CD4-positive, alpha-beta T cell treated with Interleukin-4 for 1 hour (primary cell): Measurements from ENCODE around the gene PKHD1.

Experiments
- DNase-seq, 2 donors: peaks; one replicate each; pipeline ENCODE4 v3.0.0-alpha.2; 2020 to 2022

The PKHD1 gene

GRCh38 chr6:52042141-52042885 lies 45.1 kb downstream of the PKHD1 start:
- DNase-seq = no peak

GRCh38 chr6:52041134-52041533 lies 46.3 kb downstream of the PKHD1 start:
- DNase-seq = no peak

DNA sequence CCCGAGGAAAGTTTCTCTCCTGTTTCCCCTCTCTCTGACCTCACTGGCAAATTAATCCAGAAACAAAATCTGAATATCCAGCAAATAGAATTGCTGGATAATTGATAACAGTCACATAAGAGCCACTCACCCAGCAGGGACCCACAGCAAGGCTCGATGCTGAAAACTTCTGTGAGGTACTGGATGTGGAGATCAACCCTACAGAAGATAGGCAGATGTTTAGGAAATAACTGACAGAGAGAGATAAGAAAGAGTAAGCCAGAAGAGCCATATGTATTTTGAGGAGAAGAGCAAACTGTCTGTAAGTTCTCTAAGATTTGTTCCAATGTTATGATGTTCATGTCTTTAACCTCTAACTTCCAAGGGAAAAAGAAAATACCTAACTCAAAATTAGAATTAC lies 59.7 kb downstream of the PKHD1 start:
- DNase-seq = no peak

DNA sequence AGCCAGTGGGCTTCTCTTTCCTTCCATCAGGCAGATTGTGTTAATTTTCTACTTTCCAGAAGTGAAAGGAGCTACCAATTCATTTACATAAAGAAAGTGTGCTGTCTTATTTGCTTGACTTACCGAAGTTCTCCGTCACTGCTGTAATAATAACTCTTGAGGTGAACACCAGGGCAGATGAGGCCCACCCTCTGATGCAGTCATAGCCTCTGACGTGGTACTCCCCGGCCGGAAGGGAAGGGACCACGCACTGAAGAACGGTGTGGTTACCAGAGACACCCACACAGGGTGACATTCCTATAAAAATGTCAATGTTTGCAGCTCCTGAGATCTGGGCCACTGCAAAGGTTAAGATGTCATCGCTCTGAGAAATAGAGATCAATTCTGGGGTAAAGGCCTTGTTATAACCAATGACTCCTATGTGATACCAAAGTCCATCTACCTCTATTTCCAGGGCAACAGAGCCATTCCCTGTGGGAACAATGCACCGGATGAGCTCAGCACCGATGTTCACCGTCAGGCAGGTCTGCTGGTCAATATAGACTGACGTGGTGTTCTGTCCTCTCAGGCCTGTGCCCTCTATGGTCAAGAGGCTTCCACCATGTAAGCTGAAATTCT lies 62.9 kb downstream of the PKHD1 start:
- DNase-seq = no peak

DNA sequence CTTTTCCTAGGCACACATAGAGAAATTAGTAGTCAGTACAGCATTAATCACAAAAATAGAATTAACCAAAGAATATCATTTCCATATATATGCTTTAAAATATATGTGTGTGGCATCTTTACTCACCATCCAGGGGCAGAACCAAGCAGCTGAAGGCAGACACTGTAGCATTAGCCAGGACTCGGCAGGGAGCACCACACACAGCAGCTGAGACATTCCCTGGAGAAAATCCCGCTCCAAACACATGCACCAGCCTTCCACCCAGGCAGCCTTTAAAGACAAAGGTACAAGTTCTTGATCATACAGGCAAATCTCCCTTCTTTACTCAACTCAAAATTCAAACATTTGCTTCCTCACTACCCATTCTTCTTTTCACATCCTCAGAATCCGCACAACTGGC lies 64.7 kb downstream of the PKHD1 start:
- no peak for DNase-seq

DNA sequence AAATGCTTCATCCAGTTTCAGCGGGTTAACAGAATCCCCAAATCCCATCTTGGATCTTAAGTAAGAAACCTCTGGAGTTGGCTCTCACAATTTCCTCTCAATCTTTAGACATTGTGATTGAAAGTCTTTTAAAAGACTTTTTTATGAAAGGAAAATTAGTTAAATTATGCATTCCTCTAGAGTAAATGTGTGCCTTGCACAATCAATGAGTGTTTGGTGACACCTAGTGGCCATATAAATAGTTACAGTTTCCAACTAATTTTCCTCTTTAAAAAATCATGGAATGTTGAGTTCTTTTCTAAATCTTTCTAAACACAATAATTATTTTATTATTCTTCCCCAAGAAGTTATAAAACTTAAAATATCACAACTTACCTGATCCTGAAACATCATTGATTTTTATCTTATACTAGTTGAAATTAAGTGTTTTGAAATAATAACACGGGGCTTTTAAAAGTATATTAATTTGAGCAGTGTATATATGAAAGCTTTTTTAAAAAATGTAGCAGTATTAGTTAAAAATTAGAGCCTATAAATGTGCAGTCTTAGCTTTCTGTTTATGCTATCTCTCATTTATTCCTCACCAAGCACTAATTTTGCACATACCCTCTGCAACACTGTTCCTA lies 66.4 kb downstream of the PKHD1 start:
- peak in 1 of 2 donors; percentile 16 for DNase-seq

DNA sequence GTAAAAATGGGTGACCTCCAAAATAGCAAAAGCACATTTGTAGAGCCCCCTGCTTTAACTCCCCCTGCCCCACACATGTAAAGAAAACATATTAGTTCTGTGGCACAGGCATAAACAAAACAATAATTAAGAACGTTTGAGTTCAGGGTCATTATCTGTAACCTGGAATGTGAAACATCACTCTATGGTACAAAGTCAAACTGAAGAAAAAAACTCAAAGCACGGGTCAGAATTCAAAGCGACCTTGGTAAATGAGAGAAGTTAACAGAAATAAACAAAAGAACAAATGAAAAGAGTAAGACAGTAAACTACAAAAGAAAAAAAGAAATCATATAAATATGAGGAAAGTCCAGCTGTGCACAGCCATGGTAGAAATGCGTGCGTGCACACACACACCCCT lies 67.5 kb downstream of the PKHD1 start:
- no peak for DNase-seq

DNA sequence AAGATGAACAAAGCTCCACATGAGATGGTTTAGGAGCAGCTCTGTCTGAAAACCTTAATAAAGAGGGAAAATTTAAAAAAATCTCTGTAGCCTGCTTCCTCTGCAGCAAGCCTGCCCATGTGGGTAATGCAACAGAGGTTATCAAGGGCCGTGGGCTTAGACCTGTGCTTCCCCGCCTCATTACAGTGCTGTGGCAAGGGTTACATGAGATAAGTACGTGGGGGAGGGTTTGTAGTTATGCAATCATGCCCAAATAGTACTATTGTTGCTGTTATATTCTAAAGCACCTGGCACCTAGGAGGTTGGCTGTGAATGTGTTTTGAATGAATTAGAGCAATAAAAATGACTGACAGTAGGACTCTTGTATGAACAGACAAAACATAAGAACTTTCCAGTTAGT lies 68.3 kb downstream of the PKHD1 start:
- no peak for DNase-seq

DNA sequence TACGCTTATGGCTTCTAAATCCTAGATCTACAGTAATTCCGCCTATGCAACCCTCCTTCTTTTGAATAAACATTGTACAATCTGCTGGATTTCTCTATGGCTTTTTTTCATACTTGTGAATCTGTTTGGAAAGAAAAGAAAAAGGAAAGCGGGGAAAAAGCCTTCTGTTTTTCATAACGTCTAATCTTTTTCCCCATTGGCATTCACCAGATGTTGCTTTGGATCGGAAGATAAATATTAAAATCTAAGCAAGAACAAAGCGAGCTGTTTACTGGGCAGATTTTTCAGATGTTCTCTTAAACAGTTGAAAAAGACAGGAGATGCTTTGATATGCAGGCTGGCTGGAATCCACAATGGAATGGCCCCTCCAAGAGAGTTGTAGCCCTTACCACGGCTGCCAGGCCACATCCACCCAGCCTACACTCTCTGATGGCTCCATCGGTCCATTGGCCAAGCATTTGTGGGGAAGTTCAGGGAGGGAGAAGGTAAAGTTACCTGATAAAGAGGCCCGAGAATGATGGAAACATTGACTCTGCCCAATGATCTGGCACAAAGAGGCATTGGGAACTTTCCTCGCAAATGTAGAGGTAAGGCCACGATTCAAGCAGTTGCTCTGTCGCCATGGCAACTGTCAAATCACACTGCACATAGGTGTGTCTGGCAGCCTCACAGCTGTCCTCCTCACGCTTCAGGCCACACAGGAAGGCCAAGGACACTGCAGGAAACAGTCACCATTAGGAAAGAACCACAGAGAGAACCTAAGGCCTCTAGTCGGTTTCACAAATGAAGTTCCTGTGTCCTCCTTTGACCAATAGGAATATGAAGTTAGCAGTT lies 70.3 kb downstream of the PKHD1 start:
- no peak for DNase-seq

DNA sequence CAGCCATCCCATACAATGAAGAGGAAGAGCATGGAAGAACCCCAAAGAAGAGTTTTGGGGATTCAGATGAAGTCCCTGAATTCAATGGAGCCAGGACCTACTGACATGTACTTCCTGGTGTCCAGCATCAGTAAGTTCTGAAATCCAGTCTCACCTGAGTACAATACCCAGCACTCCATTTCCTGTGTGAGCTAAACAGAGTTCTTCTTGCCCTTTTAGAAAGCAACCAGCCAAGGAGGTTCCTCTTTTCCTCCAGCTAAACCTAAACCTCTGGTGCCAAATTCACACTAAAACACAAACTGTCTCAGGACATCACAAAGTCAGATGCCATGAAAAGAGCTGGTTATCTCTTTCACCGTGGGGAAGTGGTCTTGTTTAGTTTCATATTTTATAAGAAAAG lies 71.5 kb downstream of the PKHD1 start:
- no peak for DNase-seq

GRCh38 chr6:52014391-52014790 lies 73.0 kb downstream of the PKHD1 start:
- DNase-seq = no peak

DNA sequence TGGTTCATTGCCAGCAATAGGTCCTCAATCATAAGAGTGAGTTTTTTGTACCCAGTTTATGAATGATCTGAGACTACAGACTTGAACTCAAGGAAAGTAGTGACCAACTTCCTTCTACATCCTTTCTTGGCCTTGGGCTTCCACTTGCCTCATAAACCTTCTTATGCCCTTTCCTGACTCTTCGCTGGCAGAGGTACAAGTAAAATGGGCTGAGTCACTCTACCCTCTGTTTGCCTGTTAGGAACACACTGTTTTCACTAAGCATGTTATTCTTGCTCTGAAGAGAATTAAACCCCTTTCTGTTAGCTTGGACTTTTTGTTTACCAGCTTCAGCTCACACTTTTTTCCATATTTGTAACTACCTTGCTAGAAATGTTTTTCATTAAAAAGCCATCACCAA lies 74.4 kb downstream of the PKHD1 start:
- DNase-seq = no peak

GRCh38 chr6:52012582-52012981 lies 74.8 kb downstream of the PKHD1 start:
- no peak for DNase-seq

DNA sequence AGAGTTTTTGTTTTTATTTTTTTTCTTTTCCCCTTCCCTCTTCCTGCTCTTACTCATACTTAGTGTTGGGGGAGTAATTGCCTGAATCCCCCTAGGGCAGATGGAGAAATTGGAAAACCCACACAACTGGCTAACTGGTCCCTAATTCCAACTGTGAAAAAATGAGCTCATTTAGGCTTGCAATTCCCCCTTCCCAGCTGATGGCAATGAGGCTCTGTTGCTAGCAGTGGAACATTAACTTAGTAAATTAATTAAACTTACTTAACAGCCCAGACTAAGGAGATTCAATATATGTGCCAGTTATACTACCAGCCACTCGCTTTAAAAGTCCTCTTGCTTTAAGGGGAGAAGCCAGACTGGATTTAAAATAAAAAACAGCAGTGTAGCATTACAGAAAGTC lies 76.6 kb downstream of the PKHD1 start:
- no peak for DNase-seq

DNA sequence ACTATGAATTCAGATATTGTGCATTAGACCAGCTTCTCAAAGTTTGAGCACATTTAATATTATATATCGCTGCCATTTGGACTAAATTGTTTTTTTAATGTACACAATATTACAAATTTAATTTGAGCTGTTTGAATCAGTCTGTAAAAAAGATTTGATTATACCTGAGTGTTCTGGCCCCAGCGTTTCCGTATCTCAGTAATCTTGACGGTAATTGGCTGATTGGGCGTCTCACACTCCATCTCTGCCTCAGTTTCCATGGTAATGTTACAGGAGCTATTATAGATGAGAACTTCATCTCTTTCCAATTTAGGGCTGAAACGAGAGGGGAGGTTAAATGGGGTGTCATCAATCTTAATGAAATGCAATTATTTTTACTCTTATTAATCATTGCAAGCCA lies 77.3 kb downstream of the PKHD1 start:
- no peak for DNase-seq

DNA sequence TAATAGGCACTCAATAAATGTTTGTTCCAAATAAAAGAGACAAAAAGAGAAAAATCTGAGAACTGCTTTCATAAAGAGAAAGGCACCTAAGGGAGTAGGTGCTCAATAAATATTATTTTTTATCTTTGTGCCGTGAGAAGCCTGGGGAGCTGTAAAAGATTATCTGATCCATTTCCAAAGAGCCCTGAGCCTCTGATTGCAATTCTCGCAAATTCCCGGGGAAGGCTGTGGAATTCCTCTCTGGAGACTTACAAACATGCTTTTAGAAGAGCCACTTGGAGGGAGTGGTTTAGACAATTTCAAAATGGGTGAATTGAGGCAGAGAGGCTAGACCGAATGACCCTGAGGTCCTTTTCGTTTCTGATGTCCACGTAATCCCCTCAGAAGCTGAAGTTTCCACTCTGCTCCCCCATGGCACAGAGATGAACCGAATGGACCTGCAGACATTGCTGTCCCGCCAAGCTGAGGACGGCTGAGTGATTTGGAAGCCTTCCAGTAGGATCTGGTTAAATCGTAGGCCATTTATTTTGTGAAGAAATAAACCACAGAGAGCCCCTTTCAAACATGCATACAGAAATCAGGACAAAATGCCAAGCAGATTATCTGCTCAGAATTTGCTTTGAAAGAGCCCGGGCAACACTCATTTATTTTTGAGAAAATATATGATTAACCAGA lies 77.8 kb downstream of the PKHD1 start:
- no peak for DNase-seq

GRCh38 chr6:52000064-52000463 lies 87.3 kb downstream of the PKHD1 start:
- DNase-seq = no peak

GRCh38 chr6:51996296-51996947 lies 91.0 kb downstream of the PKHD1 start:
- no peak for DNase-seq

DNA sequence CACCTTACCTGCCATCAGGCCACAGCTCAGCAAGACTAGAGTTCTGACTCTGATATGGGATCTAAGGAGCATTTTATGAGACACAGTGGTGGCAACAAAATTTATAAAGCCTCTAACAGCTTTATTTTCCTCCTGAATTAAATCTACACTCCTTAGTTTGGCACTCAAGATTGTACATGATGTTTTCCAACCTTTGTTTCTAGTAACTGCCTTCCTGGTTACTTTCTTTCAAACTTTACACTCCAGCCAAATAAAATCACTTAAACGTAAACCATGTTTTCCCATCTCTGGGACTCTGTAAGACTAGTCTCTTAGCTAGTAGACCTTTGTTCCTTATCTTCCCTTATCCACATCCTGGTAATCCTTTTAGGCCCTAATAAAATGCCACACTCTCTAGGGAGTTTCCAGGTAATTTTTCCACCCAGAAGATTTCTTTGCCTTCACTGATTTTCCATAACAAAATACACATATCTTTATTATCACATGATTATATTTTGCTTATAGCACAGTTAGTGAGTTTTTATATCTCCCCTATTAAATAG lies 92.1 kb downstream of the PKHD1 start:
- no peak for DNase-seq

DNA sequence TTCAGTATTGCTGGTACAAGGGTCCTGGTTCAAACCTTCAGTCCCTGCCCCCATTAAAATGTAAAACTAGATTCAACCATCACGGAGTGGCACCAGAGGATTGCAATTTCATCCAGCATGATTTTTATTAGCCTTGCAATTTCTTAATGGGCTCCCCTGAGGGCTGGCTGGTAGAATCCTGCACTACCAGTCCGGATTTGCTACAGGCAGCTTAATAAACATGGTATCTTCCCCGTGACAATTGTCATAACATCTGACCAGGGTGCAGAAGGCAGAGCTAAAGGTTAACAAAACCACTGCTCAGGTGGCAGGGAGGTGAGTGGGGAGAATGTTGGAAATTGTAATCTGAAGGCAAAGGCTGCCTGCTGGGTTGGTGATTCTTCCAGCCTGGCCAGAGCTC lies 94.5 kb downstream of the PKHD1 start:
- no peak for DNase-seq

DNA sequence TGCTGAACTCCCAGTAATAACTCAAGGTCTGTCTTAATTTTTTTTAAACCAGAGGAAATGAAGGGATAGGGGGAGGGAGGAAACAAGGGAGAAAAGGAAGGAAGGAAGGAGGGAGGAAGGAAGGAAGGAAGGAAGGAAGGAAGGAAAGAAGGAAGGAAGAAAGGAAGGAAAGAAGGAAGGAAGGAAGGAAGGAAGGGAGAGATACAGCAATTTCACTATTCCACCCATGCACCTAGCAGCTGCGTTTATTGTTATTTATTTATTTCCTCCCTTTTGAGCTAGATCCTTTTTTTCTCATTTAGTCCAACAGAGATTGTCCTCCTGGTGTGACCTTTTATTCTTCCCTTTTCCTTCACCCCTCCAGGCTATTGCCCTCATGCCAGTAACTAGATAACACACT lies 97.6 kb downstream of the PKHD1 start:
- DNase-seq = no peak

GRCh38 chr6:51986864-51987263 lies 100.5 kb downstream of the PKHD1 start:
- DNase-seq = no peak
